Liver (tissue), 9 donors: Measurements from ENCODE around the gene APOL6. TPM values are rescaled to one million over a fixed set of nuclear protein-coding genes. Genes with fewer than 3 reads are reported as not detected.
A peak's percentile ranks its signal among the peaks of the same experiment; 100 is the strongest.

ENCODE experiments used
- DNase-seq: peaks from one replicate; pipeline ENCODE4 v3.0.0-alpha.2; 2017; ENCODE audit warnings: low spot score
- H3K27ac ChIP-seq, 2 donors: one replicate each; pipeline ENCODE4 v1.7.0; 2013; ENCODE audit warnings: inconsistent platforms in 2 of 2, low read length in 2 of 2, control low read depth in 1 of 2, low read depth in 1 of 2, mild to moderate bottlenecking in 1 of 2
- H3K27me3 ChIP-seq, 4 donors: one replicate each; pipeline versions ENCODE4 v1.6.1 to v1.7.0; 2013; ENCODE audit warnings: low read length in 3 of 4, inconsistent platforms in 1 of 4, mild to moderate bottlenecking in 1 of 4, moderate library complexity in 1 of 4; ENCODE audit not compliant: control insufficient read depth in 4 of 4, insufficient read depth in 4 of 4
- H3K36me3 ChIP-seq, 4 donors: one replicate each; pipeline versions ENCODE4 v1.6.1 to v1.7.0; 2013; ENCODE audit warnings: low read length in 3 of 4, mild to moderate bottlenecking in 3 of 4, low read depth in 1 of 4, moderate library complexity in 1 of 4; ENCODE audit not compliant: control insufficient read depth in 4 of 4, insufficient read depth in 3 of 4
- H3K4me1 ChIP-seq, 4 donors: one replicate each; pipeline versions ENCODE4 v1.6.1 to v1.7.0; 2013; ENCODE audit warnings: low read length in 3 of 4, mild to moderate bottlenecking in 3 of 4, moderate library complexity in 1 of 4; ENCODE audit not compliant: control insufficient read depth in 4 of 4, insufficient read depth in 4 of 4
- H3K4me3 ChIP-seq, 3 donors: one replicate each; pipeline versions ENCODE4 v1.6.1 to v1.7.0; 2013; ENCODE audit warnings: low read length in 3 of 3, control low read depth in 1 of 3, low read depth in 1 of 3, mild to moderate bottlenecking in 1 of 3
- H3K9ac ChIP-seq, 2 donors: one replicate each; pipeline ENCODE4 v1.7.0; 2013; ENCODE audit warnings: low read length in 2 of 2, mild to moderate bottlenecking in 2 of 2, moderate library complexity in 2 of 2, control low read depth in 1 of 2, low read depth in 1 of 2
- H3K9me3 ChIP-seq, 4 donors: one replicate each; pipeline versions ENCODE4 v1.6.1 to v1.7.0; 2013; ENCODE audit warnings: low read length in 3 of 4; ENCODE audit not compliant: control insufficient read depth in 4 of 4
- EGR1 ChIP-seq, 2 donors: IDR thresholded peaks; 2 replicates each; pipeline ENCODE4 v1.6.1; 2016 to 2018; ENCODE audit warnings: antibody characterized with exemption in 2 of 2, low read depth in 2 of 2
- FOXA1 ChIP-seq: IDR thresholded peaks from 2 replicates; pipeline ENCODE4 v1.6.1; 2016; ENCODE audit warnings: antibody characterized with exemption
- FOXA2 ChIP-seq: IDR thresholded peaks from 2 replicates; pipeline ENCODE4 v1.6.1; 2016; ENCODE audit warnings: antibody characterized with exemption
- GABPA ChIP-seq, 2 donors: IDR thresholded peaks in 1 of 2; conservative IDR thresholded peaks in 1 of 2; 2 replicates each; pipeline ENCODE4 v1.6.1; 2016; ENCODE audit warnings: antibody characterized with exemption in 2 of 2, mild to moderate bottlenecking in 1 of 2, moderate library complexity in 1 of 2
- HNF4A ChIP-seq, 2 donors: conservative IDR thresholded peaks; 2 replicates each; pipeline ENCODE4 v1.6.1; 2016; ENCODE audit warnings: antibody characterized with exemption in 2 of 2, mild to moderate bottlenecking in 2 of 2
- HNF4G ChIP-seq: IDR thresholded peaks from 2 replicates; pipeline ENCODE4 v1.6.1; 2016; ENCODE audit warnings: antibody characterized with exemption
- JUND ChIP-seq, 2 donors: IDR thresholded peaks; 2 replicates each; pipeline ENCODE4 v1.6.1; 2016; ENCODE audit warnings: antibody characterized with exemption in 2 of 2
- NR2F2 ChIP-seq: IDR thresholded peaks from 2 replicates; pipeline ENCODE4 v1.6.1; 2016; ENCODE audit warnings: antibody characterized with exemption
- RAD21 ChIP-seq, 2 donors: IDR thresholded peaks; 2 replicates each; pipeline ENCODE4 v1.6.1; 2016; ENCODE audit warnings: antibody characterized with exemption in 2 of 2, mild to moderate bottlenecking in 2 of 2
- RXRA ChIP-seq, 2 donors: IDR thresholded peaks; 2 replicates each; pipeline ENCODE4 v1.6.1; 2017 to 2018; ENCODE audit warnings: antibody characterized with exemption in 2 of 2, mild to moderate bottlenecking in 1 of 2
- SP1 ChIP-seq: IDR thresholded peaks from 2 replicates; pipeline ENCODE4 v1.6.1; 2018; ENCODE audit warnings: antibody characterized with exemption, mild to moderate bottlenecking
- TAF1 ChIP-seq: conservative IDR thresholded peaks from 2 replicates; pipeline ENCODE4 v1.6.1; 2016; ENCODE audit warnings: antibody characterized with exemption, mild to moderate bottlenecking
- YY1 ChIP-seq: IDR thresholded peaks from 2 replicates; pipeline ENCODE4 v1.6.1; 2016; ENCODE audit warnings: antibody characterized with exemption, mild to moderate bottlenecking
- WGBS: extraction: QIAGEN DNeasy Blood & Tissue Kit; methylation state at CpG from one replicate; pipeline ENCODE4 v1.1.7; 2013; 5-methylcytosine and 5-hydroxymethylcytosine counted together
- polyA plus RNA-seq, 2 donors: library from polyadenylated mRNA; stranded (reverse) in 1 of 2; unstranded in 1 of 2; fragments of 200-250 nt in 1 of 2; fragments of >200 nt in 1 of 2; fragmentation: Nextera tagmentation in 1 of 2; extraction: Ambion mirVana in 1 of 2; gene quantifications; one replicate each; pipeline versions ENCODE4 v1.2.1 to v1.2.3, GENCODE V29; 2013 to 2015
- total RNA-seq, 2 donors: library from RNA; depleted of rRNA; stranded (reverse); fragments of >200 nt; gene quantifications; one replicate each; pipeline ENCODE4 v1.2.3, GENCODE V29; 2014
- TF ChIP-seq, protein P1 (sequence below): IDR thresholded peaks from 2 replicates; pipeline ENCODE4 v1.6.1; 2016; ENCODE audit warnings: antibody characterized with exemption
- TF ChIP-seq, protein P2 (sequence below): IDR thresholded peaks from 2 replicates; pipeline ENCODE4 v1.6.1; 2016; ENCODE audit warnings: antibody characterized with exemption
- TF ChIP-seq, protein P3 (sequence below): fragments of 150-350 bp; IDR thresholded peaks from 2 replicates; pipeline ENCODE4 v1.5.1; 2017; ENCODE audit warnings: improper control_type of control experiment, low read depth, low read length; ENCODE audit not compliant: missing input control
- TF ChIP-seq, protein P4 (sequence below): IDR thresholded peaks from 2 replicates; pipeline ENCODE4 v1.6.1; 2016; ENCODE audit warnings: antibody characterized with exemption, mild to moderate bottlenecking
- donor health status: healthy.
- donor health status: healthy.
- donor health status: healthy.
- donor health status: healthy.
- donor health status: healthy.

Gene APOL6
- total and polyA plus RNA-seq, 4 donors = 10.3 to 80.1 (median 17.3) TPM

DNA sequence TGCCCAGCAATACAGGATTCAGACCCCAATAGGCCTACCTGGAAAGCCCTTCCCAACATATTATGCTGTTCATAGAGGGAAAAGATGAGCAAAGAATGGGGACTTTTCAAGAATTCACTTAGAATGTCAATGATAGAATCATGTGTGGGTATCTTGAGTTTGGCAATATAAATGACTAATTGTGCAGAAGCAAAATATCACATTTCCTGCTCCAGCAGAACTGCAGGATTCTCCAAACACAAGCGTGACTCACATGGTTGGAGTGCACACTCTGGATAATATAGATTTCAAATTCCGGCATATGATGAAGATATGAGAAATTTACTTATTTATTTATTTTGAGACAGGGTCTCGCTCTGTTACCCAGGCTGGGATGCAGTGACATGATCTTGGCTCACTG lies 56.9 kb downstream of the APOL6 start:
- Histone ChIP-seq H3K9ac (no peak overlapping the region), H3K27ac (no peak overlapping the region), H3K36me3 (no peaks in the 10 kb centered on the region), H3K4me3 (no peak overlapping the region), H3K9me3 (no peaks in the 10 kb centered on the region), H3K27me3 (no peaks in the 10 kb centered on the region), H3K4me1 (peaks cover 2 to 6% (median 5%) of the 10 kb centered on the region in 4 donors)
- DNase-seq = no peak
- WGBS = 94% methylated on average over 3 of the region's 3 CpGs
- TF ChIP-seq EGR1 (IDR thresholded peaks at IDR 0.05; ENCODE audit: low read depth in 2 of 2) = no peak
- TF ChIP-seq GABPA (IDR thresholded peaks at IDR 0.05 in 1 of 2, conservative IDR thresholded peaks at IDR 0.05 in 1 of 2) = no peak
- TF ChIP-seq SP1 = no peak
- no peak for TF ChIP-seq FOXA2
- TF ChIP-seq TAF1 = no peak
- TF ChIP-seq YY1 = no peak
- TF ChIP-seq, protein P1, sequence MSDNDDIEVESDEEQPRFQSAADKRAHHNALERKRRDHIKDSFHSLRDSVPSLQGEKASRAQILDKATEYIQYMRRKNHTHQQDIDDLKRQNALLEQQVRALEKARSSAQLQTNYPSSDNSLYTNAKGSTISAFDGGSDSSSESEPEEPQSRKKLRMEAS = no peak

DNA sequence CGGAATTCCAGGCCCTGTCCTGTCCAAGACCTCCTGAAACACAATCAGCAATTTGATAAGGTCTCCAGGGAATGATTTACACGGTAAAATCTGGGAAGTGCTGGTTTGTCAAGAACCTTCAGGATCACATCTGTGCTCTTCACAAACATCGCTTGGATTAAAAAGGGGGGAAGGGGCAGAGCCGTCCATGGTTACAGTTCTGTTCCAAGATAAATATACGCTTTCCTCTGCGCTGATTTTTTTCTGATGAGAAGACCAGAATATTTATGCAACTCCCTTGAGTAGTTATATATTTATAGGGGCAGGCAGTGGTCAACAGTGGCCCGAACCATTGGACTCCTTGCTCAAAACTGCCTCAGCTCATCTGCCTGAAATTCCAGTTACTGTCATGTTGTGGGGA lies 60.2 kb downstream of the APOL6 start:
- peak in 1 of 2 donors; percentile 11 for TF ChIP-seq HNF4A (conservative IDR thresholded peaks at IDR 0.05)
- no peak for TF ChIP-seq TAF1
- Histone ChIP-seq H3K4me1 (peaks cover 2 to 12% (median 11%) of the 10 kb centered on the region in 4 donors), H3K36me3 (no peaks in the 10 kb centered on the region), H3K27me3 (no peaks in the 10 kb centered on the region), H3K27ac (no peak overlapping the region), H3K4me3 (no peak overlapping the region), H3K9ac (no peak overlapping the region), H3K9me3 (peaks cover 0 to 7% (median 2%) of the 10 kb centered on the region in 4 donors)
- 59% methylated on average over 7 of the region's 7 CpGs for WGBS
- DNase-seq = no peak

DNA sequence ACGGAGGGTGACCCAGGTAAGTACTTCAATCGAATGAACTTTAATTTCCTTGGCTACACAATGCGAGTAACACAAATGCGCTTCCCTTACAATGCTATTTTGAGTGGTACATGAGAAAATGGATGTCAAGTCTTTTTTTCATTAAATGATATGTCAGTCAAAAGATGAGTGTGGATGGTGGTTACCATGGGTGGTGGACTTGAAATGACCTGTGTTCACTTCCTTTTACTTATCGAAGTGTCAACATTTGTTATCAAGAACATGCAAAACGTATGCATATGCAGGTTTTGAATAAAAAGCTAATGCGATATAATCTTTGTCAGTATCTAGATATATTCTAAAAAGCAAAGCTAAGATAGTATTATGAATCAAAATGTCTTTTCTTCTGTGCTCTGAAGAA lies 60.7 kb downstream of the APOL6 start:
- TF ChIP-seq GABPA (IDR thresholded peaks at IDR 0.05 in 1 of 2, conservative IDR thresholded peaks at IDR 0.05 in 1 of 2) (no peak), RXRA (IDR thresholded peaks at IDR 0.05) (no peak), HNF4G (no peak)

DNA sequence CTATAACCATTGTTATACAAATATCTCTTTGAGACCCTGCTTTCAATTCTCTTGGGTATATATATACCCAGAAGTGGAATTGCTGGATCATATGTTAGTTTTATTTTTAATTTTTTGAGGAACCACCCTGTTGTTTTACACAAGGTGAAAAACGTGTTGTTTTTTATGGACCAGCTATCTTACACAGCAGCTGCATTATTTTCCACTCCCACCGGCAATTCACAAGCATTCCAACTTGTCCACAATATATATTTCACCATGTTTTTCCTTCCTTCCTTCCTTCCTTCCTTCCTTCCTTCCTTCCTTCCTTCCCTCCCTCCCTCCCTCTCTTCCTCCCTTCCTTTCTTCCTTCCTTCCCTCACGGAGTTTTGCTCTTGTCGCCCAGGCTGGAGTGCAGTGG lies 63.1 kb downstream of the APOL6 start:
- Histone ChIP-seq H3K4me1 (peaks cover 2 to 12% (median 11%) of the 10 kb centered on the region in 4 donors), H3K27ac (no peak overlapping the region), H3K9ac (no peak overlapping the region), H3K36me3 (no peaks in the 10 kb centered on the region), H3K9me3 (peaks cover 0 to 7% (median 2%) of the 10 kb centered on the region in 4 donors), H3K27me3 (no peaks in the 10 kb centered on the region), H3K4me3 (no peak overlapping the region)
- DNase-seq = no peak
- 91% methylated on average over 4 of the region's 4 CpGs for WGBS
- TF ChIP-seq HNF4A (conservative IDR thresholded peaks at IDR 0.05) (no peak), NR2F2 (no peak), SP1 (no peak), EGR1 (IDR thresholded peaks at IDR 0.05; ENCODE audit: low read depth in 2 of 2) (no peak), TAF1 (no peak), YY1 (no peak), FOXA1 (no peak), HNF4G (no peak), JUND (IDR thresholded peaks at IDR 0.05) (no peak), RAD21 (IDR thresholded peaks at IDR 0.05) (no peak), RXRA (IDR thresholded peaks at IDR 0.05) (no peak)
- TF ChIP-seq, protein P1 = no peak
- TF ChIP-seq, protein P2, sequence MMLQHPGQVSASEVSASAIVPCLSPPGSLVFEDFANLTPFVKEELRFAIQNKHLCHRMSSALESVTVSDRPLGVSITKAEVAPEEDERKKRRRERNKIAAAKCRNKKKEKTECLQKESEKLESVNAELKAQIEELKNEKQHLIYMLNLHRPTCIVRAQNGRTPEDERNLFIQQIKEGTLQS = no peak
- TF ChIP-seq, protein P3, sequence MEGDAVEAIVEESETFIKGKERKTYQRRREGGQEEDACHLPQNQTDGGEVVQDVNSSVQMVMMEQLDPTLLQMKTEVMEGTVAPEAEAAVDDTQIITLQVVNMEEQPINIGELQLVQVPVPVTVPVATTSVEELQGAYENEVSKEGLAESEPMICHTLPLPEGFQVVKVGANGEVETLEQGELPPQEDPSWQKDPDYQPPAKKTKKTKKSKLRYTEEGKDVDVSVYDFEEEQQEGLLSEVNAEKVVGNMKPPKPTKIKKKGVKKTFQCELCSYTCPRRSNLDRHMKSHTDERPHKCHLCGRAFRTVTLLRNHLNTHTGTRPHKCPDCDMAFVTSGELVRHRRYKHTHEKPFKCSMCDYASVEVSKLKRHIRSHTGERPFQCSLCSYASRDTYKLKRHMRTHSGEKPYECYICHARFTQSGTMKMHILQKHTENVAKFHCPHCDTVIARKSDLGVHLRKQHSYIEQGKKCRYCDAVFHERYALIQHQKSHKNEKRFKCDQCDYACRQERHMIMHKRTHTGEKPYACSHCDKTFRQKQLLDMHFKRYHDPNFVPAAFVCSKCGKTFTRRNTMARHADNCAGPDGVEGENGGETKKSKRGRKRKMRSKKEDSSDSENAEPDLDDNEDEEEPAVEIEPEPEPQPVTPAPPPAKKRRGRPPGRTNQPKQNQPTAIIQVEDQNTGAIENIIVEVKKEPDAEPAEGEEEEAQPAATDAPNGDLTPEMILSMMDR = no peak
- TF ChIP-seq, protein P4, sequence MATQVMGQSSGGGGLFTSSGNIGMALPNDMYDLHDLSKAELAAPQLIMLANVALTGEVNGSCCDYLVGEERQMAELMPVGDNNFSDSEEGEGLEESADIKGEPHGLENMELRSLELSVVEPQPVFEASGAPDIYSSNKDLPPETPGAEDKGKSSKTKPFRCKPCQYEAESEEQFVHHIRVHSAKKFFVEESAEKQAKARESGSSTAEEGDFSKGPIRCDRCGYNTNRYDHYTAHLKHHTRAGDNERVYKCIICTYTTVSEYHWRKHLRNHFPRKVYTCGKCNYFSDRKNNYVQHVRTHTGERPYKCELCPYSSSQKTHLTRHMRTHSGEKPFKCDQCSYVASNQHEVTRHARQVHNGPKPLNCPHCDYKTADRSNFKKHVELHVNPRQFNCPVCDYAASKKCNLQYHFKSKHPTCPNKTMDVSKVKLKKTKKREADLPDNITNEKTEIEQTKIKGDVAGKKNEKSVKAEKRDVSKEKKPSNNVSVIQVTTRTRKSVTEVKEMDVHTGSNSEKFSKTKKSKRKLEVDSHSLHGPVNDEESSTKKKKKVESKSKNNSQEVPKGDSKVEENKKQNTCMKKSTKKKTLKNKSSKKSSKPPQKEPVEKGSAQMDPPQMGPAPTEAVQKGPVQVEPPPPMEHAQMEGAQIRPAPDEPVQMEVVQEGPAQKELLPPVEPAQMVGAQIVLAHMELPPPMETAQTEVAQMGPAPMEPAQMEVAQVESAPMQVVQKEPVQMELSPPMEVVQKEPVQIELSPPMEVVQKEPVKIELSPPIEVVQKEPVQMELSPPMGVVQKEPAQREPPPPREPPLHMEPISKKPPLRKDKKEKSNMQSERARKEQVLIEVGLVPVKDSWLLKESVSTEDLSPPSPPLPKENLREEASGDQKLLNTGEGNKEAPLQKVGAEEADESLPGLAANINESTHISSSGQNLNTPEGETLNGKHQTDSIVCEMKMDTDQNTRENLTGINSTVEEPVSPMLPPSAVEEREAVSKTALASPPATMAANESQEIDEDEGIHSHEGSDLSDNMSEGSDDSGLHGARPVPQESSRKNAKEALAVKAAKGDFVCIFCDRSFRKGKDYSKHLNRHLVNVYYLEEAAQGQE = no peak

More for the DNA sequence above, 60.7 kb downstream of the APOL6 start:
- WGBS = 70% methylated on average over 7 of the region's 7 CpGs
- Histone ChIP-seq H3K4me3 (no peak overlapping the region), H3K9ac (no peak overlapping the region), H3K4me1 (peaks cover 2 to 12% (median 11%) of the 10 kb centered on the region in 4 donors), H3K27ac (no peak overlapping the region), H3K9me3 (peaks cover 0 to 7% (median 2%) of the 10 kb centered on the region in 4 donors), H3K27me3 (no peaks in the 10 kb centered on the region), H3K36me3 (no peaks in the 10 kb centered on the region)
- DNase-seq = no peak
